Glutamatergic neuron (in vitro differentiated cells): ENCODE results near the gene CAPN12. TPM values are rescaled to one million over a fixed set of nuclear protein-coding genes. Genes with fewer than 3 reads are reported as not detected.

Experiments
- DNase-seq: peaks from one replicate; pipeline ENCODE4 v3.0.0; 2022
- H3K27ac Mint-ChIP-seq: one replicate; pipeline ENCODE4 v1.8.0; 2020; ENCODE audit warnings: mild to moderate bottlenecking, mixed read lengths, inconsistent platforms; ENCODE audit not compliant: unreplicated experiment
- H3K27me3 Mint-ChIP-seq: one replicate; pipeline ENCODE4 v1.8.0; 2020; ENCODE audit warnings: mild to moderate bottlenecking, moderate library complexity, mixed read lengths, inconsistent platforms; ENCODE audit not compliant: unreplicated experiment
- H3K36me3 Mint-ChIP-seq: one replicate; pipeline ENCODE4 v1.8.0; 2020; ENCODE audit warnings: mild to moderate bottlenecking, mixed read lengths, inconsistent platforms; ENCODE audit not compliant: unreplicated experiment
- H3K4me1 Mint-ChIP-seq: one replicate; pipeline ENCODE4 v1.8.0; 2020; ENCODE audit warnings: mild to moderate bottlenecking, low read depth, mixed read lengths, inconsistent platforms; ENCODE audit not compliant: unreplicated experiment
- H3K4me3 Mint-ChIP-seq: one replicate; pipeline ENCODE4 v1.8.0; 2020; ENCODE audit warnings: mild to moderate bottlenecking, mixed read lengths, inconsistent platforms; ENCODE audit not compliant: unreplicated experiment
- H3K9me3 Mint-ChIP-seq: one replicate; pipeline ENCODE4 v1.8.0; 2020; ENCODE audit warnings: mild to moderate bottlenecking, moderate library complexity, mixed read lengths, inconsistent platforms; ENCODE audit not compliant: unreplicated experiment
- CTCF ChIP-seq: fragments of 200-600 bp; sonication (generic); IDR thresholded peaks from one replicate; pipeline ENCODE4 v1.5.0; 2021; ENCODE audit not compliant: partially characterized antibody, unreplicated experiment
- total RNA-seq: library from RNA; stranded (reverse); fragmentation: NEBNext Ultra II Directional; extraction: Animal tissue kit (Norgen Biotek cat#: 25700); gene quantifications from one replicate; pipeline ENCODE4 v1.2.1, GENCODE V29; 2021; ENCODE audit not compliant: unreplicated experiment

Gene CAPN12
- total RNA-seq, 1 donor from 2014 or later = 4.8 TPM

DNA sequence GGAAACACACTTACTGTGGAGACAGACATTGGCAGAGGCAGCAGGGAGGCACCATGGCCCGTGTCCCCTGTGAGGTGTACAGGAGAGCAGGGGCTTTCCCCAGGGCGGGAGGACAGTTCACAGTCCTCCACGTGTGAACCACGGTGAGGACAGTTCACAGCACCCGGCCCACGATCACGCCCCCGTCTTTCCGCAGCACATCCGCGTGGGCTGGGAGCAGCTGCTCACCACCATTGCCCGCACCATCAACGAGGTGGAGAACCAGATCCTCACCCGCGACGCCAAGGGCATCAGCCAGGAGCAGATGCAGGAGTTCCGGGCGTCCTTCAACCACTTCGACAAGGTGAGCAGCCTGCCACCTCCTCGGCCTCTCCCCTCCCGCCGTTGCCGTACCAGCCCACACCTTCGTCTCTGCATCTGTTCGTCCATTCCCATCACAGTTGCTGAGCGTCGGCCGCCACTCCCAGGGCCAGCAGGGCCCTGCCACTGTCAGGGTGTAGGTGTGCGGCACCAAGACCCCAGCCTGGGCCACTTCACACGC is 17.4 kb downstream of the CAPN12 start:
- no peak for TF ChIP-seq CTCF
- Mint-ChIP-seq H3K27me3 (peaks cover 9% of the 10 kb centered on the region), H3K27ac (no peak overlapping the region), H3K4me3 (no peak overlapping the region), H3K9me3 (peaks cover 3% of the 10 kb centered on the region), H3K4me1 (peaks cover 11% of the 10 kb centered on the region), H3K36me3 (no peaks in the 10 kb centered on the region)
- DNase-seq = no peak

- peaks cover 9% of the 10 kb centered on the region for H3K4me1 Mint-ChIP-seq
- DNase-seq = no peak
- TF ChIP-seq CTCF = no peak
- H3K4me3 Mint-ChIP-seq = no peak overlapping the region
- peaks cover 3% of the 10 kb centered on the region for H3K9me3 Mint-ChIP-seq
- peaks cover 7% of the 10 kb centered on the region for H3K27me3 Mint-ChIP-seq
- H3K36me3 Mint-ChIP-seq = no peaks in the 10 kb centered on the region
- peak overlapping the region; percentile 28 for H3K27ac Mint-ChIP-seq
These were observed 18.0 kb downstream of the CAPN12 start for GRCh38 chr19:38726284-38726673.

GRCh38 chr19:38725469-38726283 is 18.6 kb downstream of the CAPN12 start:
- Mint-ChIP-seq H3K27me3 (peaks cover 7% of the 10 kb centered on the region), H3K36me3 (no peaks in the 10 kb centered on the region), H3K27ac (no peak overlapping the region), H3K9me3 (peaks cover 3% of the 10 kb centered on the region), H3K4me1 (peaks cover 9% of the 10 kb centered on the region), H3K4me3 (no peak overlapping the region)
- DNase-seq = no peak
- no peak for TF ChIP-seq CTCF

DNA sequence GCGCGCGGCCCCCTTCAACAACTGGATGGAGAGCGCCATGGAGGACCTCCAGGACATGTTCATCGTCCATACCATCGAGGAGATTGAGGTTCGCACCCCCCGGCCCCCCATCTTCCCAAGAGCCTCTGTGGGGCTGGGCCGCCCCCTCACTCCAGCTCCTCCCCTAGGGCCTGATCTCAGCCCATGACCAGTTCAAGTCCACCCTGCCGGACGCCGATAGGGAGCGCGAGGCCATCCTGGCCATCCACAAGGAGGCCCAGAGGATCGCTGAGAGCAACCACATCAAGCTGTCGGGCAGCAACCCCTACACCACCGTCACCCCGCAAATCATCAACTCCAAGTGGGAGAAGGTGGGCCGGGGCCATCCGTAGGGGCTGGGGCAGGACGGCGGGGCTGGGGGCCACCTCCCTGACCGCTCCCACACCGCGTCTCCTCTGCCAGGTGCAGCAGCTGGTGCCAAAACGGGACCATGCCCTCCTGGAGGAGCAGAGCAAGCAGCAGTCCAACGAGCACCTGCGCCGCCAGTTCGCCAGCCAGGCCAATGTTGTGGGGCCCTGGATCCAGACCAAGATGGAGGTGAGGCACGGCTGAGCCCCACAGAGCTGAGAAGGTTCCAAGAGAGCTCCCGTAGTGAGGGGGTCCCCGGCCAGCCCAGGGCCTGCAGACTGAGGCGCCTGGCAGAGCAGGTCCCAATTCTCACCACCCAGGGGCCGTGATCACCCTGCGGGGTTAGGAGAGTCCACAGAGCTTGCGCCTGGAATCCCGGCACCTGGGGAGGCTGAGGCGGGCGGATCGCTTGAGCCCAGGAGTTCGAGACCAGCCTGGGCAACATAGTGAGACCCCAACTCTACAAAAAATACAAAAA is 20.1 kb downstream of the CAPN12 start:
- Mint-ChIP-seq H3K4me1 (no peaks in the 10 kb centered on the region), H3K4me3 (no peak overlapping the region), H3K9me3 (peaks cover 3% of the 10 kb centered on the region), H3K27me3 (peaks cover 6% of the 10 kb centered on the region), H3K36me3 (no peaks in the 10 kb centered on the region), H3K27ac (no peak overlapping the region)
- no peak for TF ChIP-seq CTCF
- no peak for DNase-seq
